IPS-15b (cell line): ENCODE measurements around the gene EMP1.

ENCODE experiments used
- H3K27me3 ChIP-seq: one replicate; pipeline ENCODE4 v1.6.1; 2013; ENCODE audit warnings: low read length; ENCODE audit not compliant: control insufficient read depth, insufficient read depth
- H3K36me3 ChIP-seq: one replicate; pipeline ENCODE4 v1.6.1; 2013; ENCODE audit warnings: low read length; ENCODE audit not compliant: control insufficient read depth, insufficient read depth
- H3K4me1 ChIP-seq: one replicate; pipeline ENCODE4 v1.6.1; 2013; ENCODE audit warnings: mild to moderate bottlenecking, low read length; ENCODE audit not compliant: control insufficient read depth, insufficient read depth
- H3K4me3 ChIP-seq: one replicate; pipeline ENCODE4 v1.5.1; 2013; ENCODE audit warnings: low read depth, low read length
- H3K9ac ChIP-seq: one replicate; pipeline ENCODE4 v1.6.1; 2013; ENCODE audit warnings: low read depth, mild to moderate bottlenecking, low read length
- H3K9me3 ChIP-seq: one replicate; pipeline ENCODE4 v1.6.1; 2013; ENCODE audit warnings: mild to moderate bottlenecking, low read length; ENCODE audit not compliant: control insufficient read depth, insufficient read depth

Gene EMP1

GRCh38 chr12:13163868-13164635, 32.5 kb upstream of the EMP1 start:
- Histone ChIP-seq H3K4me1 (no peaks in the 10 kb centered on the region), H3K9me3 (no peaks in the 10 kb centered on the region), H3K9ac (no peak overlapping the region), H3K27me3 (no peaks in the 10 kb centered on the region), H3K36me3 (no peaks in the 10 kb centered on the region), H3K4me3 (no peak overlapping the region)

GRCh38 chr12:13164921-13165616, 31.5 kb upstream of the EMP1 start:
- Histone ChIP-seq H3K4me1 (no peaks in the 10 kb centered on the region), H3K9ac (no peak overlapping the region), H3K4me3 (no peak overlapping the region), H3K9me3 (no peaks in the 10 kb centered on the region), H3K36me3 (no peaks in the 10 kb centered on the region), H3K27me3 (no peaks in the 10 kb centered on the region)

GRCh38 chr12:13165617-13166041, 30.9 kb upstream of the EMP1 start:
- Histone ChIP-seq H3K4me1 (no peaks in the 10 kb centered on the region), H3K27me3 (no peaks in the 10 kb centered on the region), H3K36me3 (no peaks in the 10 kb centered on the region), H3K4me3 (no peak overlapping the region), H3K9me3 (no peaks in the 10 kb centered on the region), H3K9ac (no peak overlapping the region)

GRCh38 chr12:13167226-13167625, 29.3 kb upstream of the EMP1 start:
- H3K9me3 ChIP-seq, result no peaks in the 10 kb centered on the region
- peaks cover 3% of the 10 kb centered on the region for H3K4me1 ChIP-seq
- H3K4me3 ChIP-seq, result no peak overlapping the region
- H3K9ac ChIP-seq, result no peak overlapping the region
- no peaks in the 10 kb centered on the region for H3K27me3 ChIP-seq
- no peaks in the 10 kb centered on the region for H3K36me3 ChIP-seq

GRCh38 chr12:13167906-13168305, 28.6 kb upstream of the EMP1 start:
- H3K4me3 ChIP-seq, result no peak overlapping the region
- no peaks in the 10 kb centered on the region for H3K9me3 ChIP-seq
- H3K9ac ChIP-seq, result no peak overlapping the region
- H3K4me1 ChIP-seq, result peaks cover 10% of the 10 kb centered on the region
- no peaks in the 10 kb centered on the region for H3K27me3 ChIP-seq
- no peaks in the 10 kb centered on the region for H3K36me3 ChIP-seq

- H3K4me3 ChIP-seq, result no peak overlapping the region
- no peaks in the 10 kb centered on the region for H3K36me3 ChIP-seq
- H3K4me1 ChIP-seq, result peaks cover 18% of the 10 kb centered on the region
- H3K27me3 ChIP-seq, result no peaks in the 10 kb centered on the region
- no peak overlapping the region for H3K9ac ChIP-seq
- no peaks in the 10 kb centered on the region for H3K9me3 ChIP-seq
Measured at GRCh38 chr12:13169272-13169671, 27.3 kb upstream of the EMP1 start.

- H3K36me3 ChIP-seq, result no peaks in the 10 kb centered on the region
- H3K27me3 ChIP-seq, result no peaks in the 10 kb centered on the region
- no peak overlapping the region for H3K9ac ChIP-seq
- H3K4me1 ChIP-seq, result peaks cover 18% of the 10 kb centered on the region
- H3K4me3 ChIP-seq, result no peak overlapping the region
- H3K9me3 ChIP-seq, result no peaks in the 10 kb centered on the region
Measured at GRCh38 chr12:13170892-13171490, 25.5 kb upstream of the EMP1 start.

- no peaks in the 10 kb centered on the region for H3K27me3 ChIP-seq
- no peaks in the 10 kb centered on the region for H3K36me3 ChIP-seq
- H3K4me1 ChIP-seq, result peaks cover 18% of the 10 kb centered on the region
- no peaks in the 10 kb centered on the region for H3K9me3 ChIP-seq
- H3K9ac ChIP-seq, result no peak overlapping the region
- no peak overlapping the region for H3K4me3 ChIP-seq
Measured at GRCh38 chr12:13171921-13172859, 24.3 kb upstream of the EMP1 start.

GRCh38 chr12:13173012-13173932, 23.3 kb upstream of the EMP1 start:
- Histone ChIP-seq H3K4me3 (no peak overlapping the region), H3K9me3 (no peaks in the 10 kb centered on the region), H3K4me1 (peaks cover 18% of the 10 kb centered on the region), H3K27me3 (no peaks in the 10 kb centered on the region), H3K9ac (no peak overlapping the region), H3K36me3 (no peaks in the 10 kb centered on the region)

GRCh38 chr12:13175499-13175898, 21.0 kb upstream of the EMP1 start:
- Histone ChIP-seq H3K9me3 (no peaks in the 10 kb centered on the region), H3K36me3 (no peaks in the 10 kb centered on the region), H3K4me3 (no peak overlapping the region), H3K4me1 (peaks cover 28% of the 10 kb centered on the region), H3K9ac (no peak overlapping the region), H3K27me3 (no peaks in the 10 kb centered on the region)
